A549 (cell line): ENCODE results near the gene TBC1D22A. TPM values are rescaled to one million over a fixed set of nuclear protein-coding genes. Genes with fewer than 3 reads are reported as not detected.

Experiments
- ATAC-seq, 2 experiments: fragments of 200-7000 bp in 1 of 2; fragments of >200 bp in 1 of 2; cut with Nextera tagmentation in 1 of 2; cut with Tn5 transposase in 1 of 2; 3 replicates each; pipeline versions ENCODE4 v1.8.0 to v1.9.1; 2018 to 2020; ENCODE audit warnings: mild to moderate bottlenecking in 1 of 2, moderate library complexity in 1 of 2
- CTCF ChIA-PET: fragments of 300-600 bp; sonication (Branson Sonifier 250); formaldehyde crosslinking; extraction: SDS; loops from one replicate; lab custom pipeline; 2021; ENCODE audit warnings: antibody characterized with exemption, inconsistent platforms; lab: Yijun Ruan, JAX
- POLR2A ChIA-PET: fragments of 350-600 bp; formaldehyde crosslinking; extraction: SDS; loops from one replicate; lab custom pipeline; 2021; ENCODE audit warnings: antibody characterized with exemption, inconsistent platforms; lab: Yijun Ruan, JAX
- DNase-seq, 2 experiments: peaks; one replicate each; pipeline versions ENCODE4 v3.0.0 to v3.0.0-alpha.2; 2011 to 2016; ENCODE audit warnings: low read depth in 1 of 2, low spot score in 1 of 2
- FAIRE-seq: peaks from 2 replicates; lab custom pipeline; 2011; peaks lifted over from hg19 to GRCh38; lab: Jason Lieb, UNC
- H3K27ac ChIP-seq, 2 experiments: fragments of >200 bp; sonication (Bioruptor Twin); formaldehyde crosslinking; 3 replicates each; pipeline ENCODE4 v1.5.1; 2016 to 2017
- H3K4me1 ChIP-seq: fragments of >200 bp; sonication (Bioruptor Twin); formaldehyde crosslinking; 3 replicates; pipeline ENCODE4 v1.6.1; 2016
- H3K4me2 ChIP-seq: fragments of >200 bp; sonication (Bioruptor Twin); formaldehyde crosslinking; 3 replicates; pipeline ENCODE4 v1.6.1; 2016
- H3K4me3 ChIP-seq: fragments of >200 bp; sonication (Bioruptor Twin); formaldehyde crosslinking; 3 replicates; pipeline ENCODE4 v1.5.1; 2016
- H3K9me3 ChIP-seq: fragments of >200 bp; sonication (Bioruptor Twin); formaldehyde crosslinking; 3 replicates; pipeline ENCODE4 v1.6.1; 2016
- ATOH8 ChIP-seq: fragments of 250-450 bp; sonication (Bioruptor Pico); IDR thresholded peaks from 2 replicates; pipeline ENCODE4 v1.5.0; 2020; ENCODE audit warnings: low read depth, mild to moderate bottlenecking, moderate library complexity
- BCL3 ChIP-seq: fragments of >200 bp; sonication (Bioruptor Twin); formaldehyde crosslinking; IDR thresholded peaks from 3 replicates; pipeline ENCODE4 v1.6.1; 2016
- BHLHE40 ChIP-seq: IDR thresholded peaks from 2 replicates; pipeline ENCODE4 v1.6.1; 2012; ENCODE audit warnings: low read depth, low read length, inconsistent platforms
- CBX2 ChIP-seq: fragments of 200-600 bp; sonication (generic); IDR thresholded peaks from 2 replicates; pipeline ENCODE4 v1.6.1; 2016; ENCODE audit warnings: low read depth, mild to moderate bottlenecking, borderline replicate concordance
- CEBPB ChIP-seq, 2 experiments: fragments of >200 bp in 1 of 2; sonication (Bioruptor Twin) in 1 of 2; formaldehyde crosslinking in 1 of 2; IDR thresholded peaks; 2 replicates each; pipeline ENCODE4 v1.6.1; 2012 to 2016
- EP300 ChIP-seq, 2 experiments: fragments of >200 bp; sonication (Bioruptor Twin); formaldehyde crosslinking; IDR thresholded peaks; 2 replicates in 1 of 2; 3 replicates in 1 of 2; pipeline ENCODE4 v1.6.1; 2016 to 2017
- FOSB ChIP-seq: fragments of 250-450 bp; sonication (Bioruptor Pico); IDR thresholded peaks from 2 replicates; pipeline ENCODE4 v1.5.0; 2020; ENCODE audit warnings: mild to moderate bottlenecking, moderate library complexity
- GATA3 ChIP-seq: IDR thresholded peaks from 2 replicates; pipeline ENCODE4 v1.6.1; 2012; ENCODE audit warnings: borderline replicate concordance
- HES2 ChIP-seq: fragments of >200 bp; sonication (Bioruptor Twin); formaldehyde crosslinking; IDR thresholded peaks from 2 replicates; pipeline ENCODE4 v1.6.1; 2016
- HOXB13 ChIP-seq: fragments of 250-450 bp; sonication (Bioruptor Pico); IDR thresholded peaks from 2 replicates; pipeline ENCODE4 v1.5.0; 2020; ENCODE audit warnings: low read depth, mild to moderate bottlenecking, moderate library complexity
- HOXB5 ChIP-seq: fragments of 250-450 bp; sonication (Bioruptor Pico); IDR thresholded peaks from 2 replicates; pipeline ENCODE4 v1.5.0; 2020; ENCODE audit warnings: mild to moderate bottlenecking, moderate library complexity
- JUN ChIP-seq, 2 experiments: fragments of >200 bp; sonication (Bioruptor Twin); formaldehyde crosslinking; IDR thresholded peaks; 2 replicates in 1 of 2; 3 replicates in 1 of 2; pipeline ENCODE4 v1.6.1; 2016 to 2017
- KDM1A ChIP-seq: fragments of 200-600 bp; sonication (generic); IDR thresholded peaks from 2 replicates; pipeline ENCODE4 v1.6.1; 2016; ENCODE audit warnings: low read depth, mild to moderate bottlenecking
- MYC ChIP-seq: IDR thresholded peaks from 2 replicates; pipeline ENCODE4 v1.6.1; 2012; ENCODE audit warnings: mild to moderate bottlenecking, inconsistent platforms, low read length, improper control_type of control experiment, borderline replicate concordance
- NFE2L2 ChIP-seq: fragments of 150-350 bp; conservative IDR thresholded peaks from 2 replicates; pipeline ENCODE4 v1.6.1; 2014; ENCODE audit warnings: low read length
- PBX3 ChIP-seq: IDR thresholded peaks from 2 replicates; pipeline ENCODE4 v1.6.1; 2012
- POLR2A ChIP-seq: IDR thresholded peaks from 2 replicates; pipeline ENCODE4 v1.6.1; 2012; ENCODE audit warnings: mild to moderate bottlenecking, low read length
- POLR2AphosphoS2 ChIP-seq: conservative IDR thresholded peaks from 2 replicates; pipeline ENCODE4 v1.6.1; 2012; ENCODE audit warnings: low read length, improper control_type of control experiment, inconsistent platforms
- RCOR1 ChIP-seq: fragments of 150-350 bp; IDR thresholded peaks from 2 replicates; pipeline ENCODE4 v1.6.1; 2014; ENCODE audit warnings: antibody characterized with exemption, low read length, low read depth
- REST ChIP-seq: fragments of 200-600 bp; sonication (generic); IDR thresholded peaks from 2 replicates; pipeline ENCODE4 v1.6.1; 2016; ENCODE audit warnings: antibody characterized with exemption, mild to moderate bottlenecking, moderate library complexity
- RFX5 ChIP-seq: fragments of 450-650 bp; IDR thresholded peaks from 2 replicates; pipeline ENCODE4 v1.7.1; 2014; ENCODE audit warnings: antibody characterized with exemption, mild to moderate bottlenecking, moderate library complexity
- RNF2 ChIP-seq: fragments of 200-600 bp; sonication (generic); IDR thresholded peaks from 2 replicates; pipeline ENCODE4 v1.6.1; 2016; ENCODE audit warnings: low read depth, mild to moderate bottlenecking, antibody characterized with exemption, moderate library complexity, borderline replicate concordance
- SREBF2 ChIP-seq: fragments of 450-650 bp; IDR thresholded peaks from 2 replicates; pipeline ENCODE4 v1.6.1; 2014; ENCODE audit warnings: mild to moderate bottlenecking, moderate library complexity
- ZNF302 ChIP-seq: fragments of 250-450 bp; sonication (Bioruptor Pico); IDR thresholded peaks from 2 replicates; pipeline ENCODE4 v1.9.0; 2021; ENCODE audit warnings: inconsistent platforms, mild to moderate bottlenecking, moderate library complexity
- ZSCAN20 ChIP-seq: fragments of 250-450 bp; sonication (Bioruptor Pico); IDR thresholded peaks from 2 replicates; pipeline ENCODE4 v1.8.0; 2022; ENCODE audit warnings: mild to moderate bottlenecking, moderate library complexity
- WGBS: methylation state at CpG from one replicate; pipeline ENCODE4 v1.1.6; 2017; ENCODE audit errors: missing lambda C conversion rate; 5-methylcytosine and 5-hydroxymethylcytosine counted together
- polyA plus RNA-seq, 4 experiments: library from polyadenylated mRNA; depleted of rRNA in 3 of 4; stranded (reverse); fragments of >200 nt; fragmentation: RNase III in 1 of 4; extraction: RNeasy Plus Mini Kit Qiagen cat#74134 plus additional on column Dnase treatment in 1 of 4; gene quantifications; 2 replicates in 3 of 4; 3 replicates in 1 of 4; pipeline ENCODE4 v1.2.3, GENCODE V29; 2011 to 2017

The TBC1D22A gene
- polyA plus RNA-seq, 2 of the 4 experiments (the other 2 are of a cell fraction): 8.9 to 10.8 TPM

- 84% methylated on average over 11 of the region's 12 CpGs for WGBS
- H3K9me3 ChIP-seq: no peaks in the 10 kb centered on the region
- no peak for TF ChIP-seq SREBF2
- FAIRE-seq (no peak), DNase-seq (no peak), ATAC-seq (no peak)
- no peak overlapping the region for H3K27ac ChIP-seq
- H3K4me3 ChIP-seq: no peak overlapping the region
- ChIA-PET POLR2A (no interaction called here), CTCF (interaction anchor here (0.7 kb wide), 1 partner anchor 1564 kb away, joined by 3 read pairs; no protein-coding TSS in a partner anchor)
- no peak overlapping the region for H3K4me2 ChIP-seq
- peaks cover 21% of the 10 kb centered on the region for H3K4me1 ChIP-seq
Observed at GRCh38 chr22:46936378-46936903, 174.0 kb downstream of the TBC1D22A start.

GRCh38 chr22:46937185-46937584, 174.7 kb downstream of the TBC1D22A start:
- Histone ChIP-seq H3K9me3 (no peaks in the 10 kb centered on the region), H3K4me2 (no peak overlapping the region), H3K4me1 (peaks cover 21% of the 10 kb centered on the region), H3K27ac (no peak overlapping the region), H3K4me3 (no peak overlapping the region)
- WGBS: 87% methylated on average over 8 of the region's 8 CpGs
- FAIRE-seq: no peak
- POLR2A ChIA-PET: no interaction called here
- CTCF ChIA-PET: no interaction called here
- TF ChIP-seq HES2 (no peak), KDM1A (no peak), CBX2 (no peak), FOSB (CRISPR knock-in tag) (no peak), REST (no peak), POLR2A (no peak), SREBF2 (no peak), EP300 (IDR thresholded peaks at IDR 0.05) (no peak), POLR2AphosphoS2 (no peak), BHLHE40 (no peak), GATA3 (no peak), JUN (IDR thresholded peaks at IDR 0.05) (no peak), RNF2 (no peak), HOXB5 (no peak), ZNF302 (no peak), PBX3 (no peak), RFX5 (no peak), BCL3 (no peak), ZSCAN20 (CRISPR knock-in tag) (no peak)
- ATAC-seq: no peak
- DNase-seq: no peak

GRCh38 chr22:46937939-46938338, 175.5 kb downstream of the TBC1D22A start:
- ChIA-PET CTCF (no interaction called here), POLR2A (no interaction called here)
- H3K27ac ChIP-seq: no peak overlapping the region
- no peaks in the 10 kb centered on the region for H3K9me3 ChIP-seq
- no peak overlapping the region for H3K4me2 ChIP-seq
- FAIRE-seq: no peak
- peaks cover 21% of the 10 kb centered on the region for H3K4me1 ChIP-seq
- no peak for DNase-seq
- TF ChIP-seq ATOH8 (CRISPR knock-in tag) (no peak), MYC (no peak), CEBPB (IDR thresholded peaks at IDR 0.05) (no peak), NFE2L2 (no peak), HOXB13 (CRISPR knock-in tag) (no peak), RCOR1 (no peak)
- 93% methylated on average over 7 of the region's 7 CpGs for WGBS
- H3K4me3 ChIP-seq: no peak overlapping the region
- no peak for ATAC-seq
